Measurements from ENCODE around the gene ADAR. TPM values are rescaled to one million over a fixed set of nuclear protein-coding genes. Genes with fewer than 3 reads are reported as not detected.

The ADAR gene
- total RNA-seq, 1 experiment from 2014 or later: 168 TPM

DNA sequence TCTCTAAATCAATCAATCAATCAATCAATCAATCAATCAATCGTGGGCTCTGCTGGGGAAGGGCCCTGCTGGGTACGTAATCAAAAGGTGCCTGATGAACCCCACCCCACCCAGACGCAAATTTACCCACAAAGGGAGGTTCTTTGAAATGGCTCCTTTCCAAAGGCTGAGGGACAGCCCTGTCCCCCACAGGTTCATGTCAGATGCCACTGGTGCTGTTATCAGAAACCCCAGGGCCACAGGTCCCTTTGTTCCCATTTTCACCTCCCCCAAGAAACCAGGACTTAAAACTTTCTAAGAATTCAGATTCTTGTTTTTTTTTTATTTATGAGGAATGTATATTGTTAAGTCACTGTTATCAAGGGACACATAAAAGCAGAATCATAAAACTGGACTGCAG, 26.2 kb downstream of the ADAR start:
- intact Hi-C loops (cut with micrococcal nuclease): no loop called here
- H3K36me3 Mint-ChIP-seq (ENCODE audit: insufficient read depth, unreplicated experiment): peaks cover 77% of the 10 kb centered on the region
- no TSS peak for BruUV-seq (replicated peaks)
- H3K4me1 Mint-ChIP-seq (ENCODE audit: insufficient read depth, unreplicated experiment): no peaks in the 10 kb centered on the region
- DNase-seq (ENCODE audit: unreplicated experiment): no peak
- H3K27me3 Mint-ChIP-seq (ENCODE audit: insufficient read depth, unreplicated experiment): no peaks in the 10 kb centered on the region
- H3K9me3 Mint-ChIP-seq (ENCODE audit: unreplicated experiment): no peaks in the 10 kb centered on the region
- ChIA-PET CTCF (interaction anchor here (0.6 kb wide), 1 partner anchor 231 kb away, joined by 3 read pairs; no protein-coding TSS in a partner anchor), POLR2A (interaction anchor here (0.8 kb wide), 1 partner anchor 604 kb away, joined by 5 read pairs; the partner anchor contains the start of gene JTB)
- no peak overlapping the region for H3K27ac Mint-ChIP-seq (ENCODE audit: low read depth, unreplicated experiment)
- TF ChIP-seq, protein P1, sequence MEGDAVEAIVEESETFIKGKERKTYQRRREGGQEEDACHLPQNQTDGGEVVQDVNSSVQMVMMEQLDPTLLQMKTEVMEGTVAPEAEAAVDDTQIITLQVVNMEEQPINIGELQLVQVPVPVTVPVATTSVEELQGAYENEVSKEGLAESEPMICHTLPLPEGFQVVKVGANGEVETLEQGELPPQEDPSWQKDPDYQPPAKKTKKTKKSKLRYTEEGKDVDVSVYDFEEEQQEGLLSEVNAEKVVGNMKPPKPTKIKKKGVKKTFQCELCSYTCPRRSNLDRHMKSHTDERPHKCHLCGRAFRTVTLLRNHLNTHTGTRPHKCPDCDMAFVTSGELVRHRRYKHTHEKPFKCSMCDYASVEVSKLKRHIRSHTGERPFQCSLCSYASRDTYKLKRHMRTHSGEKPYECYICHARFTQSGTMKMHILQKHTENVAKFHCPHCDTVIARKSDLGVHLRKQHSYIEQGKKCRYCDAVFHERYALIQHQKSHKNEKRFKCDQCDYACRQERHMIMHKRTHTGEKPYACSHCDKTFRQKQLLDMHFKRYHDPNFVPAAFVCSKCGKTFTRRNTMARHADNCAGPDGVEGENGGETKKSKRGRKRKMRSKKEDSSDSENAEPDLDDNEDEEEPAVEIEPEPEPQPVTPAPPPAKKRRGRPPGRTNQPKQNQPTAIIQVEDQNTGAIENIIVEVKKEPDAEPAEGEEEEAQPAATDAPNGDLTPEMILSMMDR (IDR thresholded peaks at IDR 0.05; ENCODE audit: unreplicated experiment): no peak
- no peak overlapping the region for H3K4me3 Mint-ChIP-seq (ENCODE audit: unreplicated experiment)

DNA sequence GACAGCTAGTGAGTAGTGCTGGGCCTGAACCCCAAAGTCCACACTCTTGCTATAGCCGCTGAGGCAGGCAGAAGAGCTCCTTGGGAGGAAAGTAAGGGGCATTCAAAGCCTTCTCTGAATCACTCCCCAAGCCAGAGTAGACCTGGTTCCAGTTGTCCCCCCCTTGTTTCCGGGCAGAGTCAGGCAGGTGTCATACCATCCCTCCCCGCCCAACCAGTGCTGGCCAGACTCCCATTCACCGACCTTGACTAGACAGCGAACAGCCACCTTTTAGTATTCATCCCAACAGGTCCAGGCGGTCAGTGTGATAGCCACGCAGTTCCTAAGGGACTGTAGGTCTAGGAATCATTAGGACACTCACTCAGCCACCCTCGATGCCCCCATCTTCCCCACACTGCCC, 28.6 kb downstream of the ADAR start:
- Mint-ChIP-seq H3K27ac (ENCODE audit: low read depth, unreplicated experiment) (no peak overlapping the region), H3K36me3 (ENCODE audit: insufficient read depth, unreplicated experiment) (peaks cover 53% of the 10 kb centered on the region), H3K4me1 (ENCODE audit: insufficient read depth, unreplicated experiment) (peaks cover 8% of the 10 kb centered on the region), H3K9me3 (ENCODE audit: unreplicated experiment) (no peaks in the 10 kb centered on the region), H3K4me3 (ENCODE audit: unreplicated experiment) (no peak overlapping the region), H3K27me3 (ENCODE audit: insufficient read depth, unreplicated experiment) (peaks cover 7% of the 10 kb centered on the region)
- ChIA-PET POLR2A (interaction anchor here (1.1 to 2.6 kb wide), 4 partner anchors 12 to 27 kb away, joined by 3 to 8 read pairs (median 6); partner anchors contain the start of gene CHRNB2), CTCF (interaction anchor here (0.6 to 1.7 kb wide), 4 partner anchors 100 to 1395 kb away, joined by 3 to 5 read pairs (median 4); no protein-coding TSS in a partner anchor)
- intact Hi-C loops (cut with micrococcal nuclease): no loop called here
- no TSS peak for BruUV-seq (replicated peaks)
- no peak for DNase-seq (ENCODE audit: unreplicated experiment)
- TF ChIP-seq, protein P1 (IDR thresholded peaks at IDR 0.05; ENCODE audit: unreplicated experiment): no peak

DNA sequence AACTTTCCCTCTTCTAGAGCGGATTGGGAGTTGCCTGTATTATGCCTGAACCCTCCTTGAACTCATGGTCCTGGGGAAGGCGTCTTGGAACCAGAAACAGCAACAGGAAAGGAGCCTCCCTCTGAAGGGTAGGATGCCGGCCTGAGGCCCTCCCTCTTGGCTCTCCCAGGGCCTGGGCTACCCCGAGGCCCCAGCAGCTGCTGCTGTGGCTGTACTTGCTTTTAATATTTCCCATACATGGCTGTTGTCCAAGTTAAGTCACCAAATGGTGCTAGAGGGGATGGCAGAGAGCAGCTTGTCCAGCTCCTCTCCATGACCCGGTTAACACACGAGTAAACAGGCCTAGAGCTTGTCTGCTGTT, 29.9 kb downstream of the ADAR start:
- H3K9me3 Mint-ChIP-seq (ENCODE audit: unreplicated experiment): no peaks in the 10 kb centered on the region
- CTCF ChIA-PET: interaction anchor here (1.0 to 1.7 kb wide), 2 partner anchors 18 to 301 kb away, joined by 4 to 5 read pairs; no protein-coding TSS in a partner anchor
- no peak for DNase-seq (ENCODE audit: unreplicated experiment)
- intact Hi-C loops (cut with micrococcal nuclease): no loop called here
- POLR2A ChIA-PET: interaction anchor here (0.8 to 2.6 kb wide), 5 partner anchors 9 to 27 kb away, joined by 3 to 8 read pairs (median 3); partner anchors contain the start of gene CHRNB2
- TF ChIP-seq, protein P1 (IDR thresholded peaks at IDR 0.05; ENCODE audit: unreplicated experiment): no peak
- H3K27me3 Mint-ChIP-seq (ENCODE audit: insufficient read depth, unreplicated experiment): peaks cover 18% of the 10 kb centered on the region
- H3K27ac Mint-ChIP-seq (ENCODE audit: low read depth, unreplicated experiment): no peak overlapping the region
- BruUV-seq (replicated peaks): no TSS peak
- H3K4me3 Mint-ChIP-seq (ENCODE audit: unreplicated experiment): no peak overlapping the region
- peaks cover 8% of the 10 kb centered on the region for H3K4me1 Mint-ChIP-seq (ENCODE audit: insufficient read depth, unreplicated experiment)
- peaks cover 39% of the 10 kb centered on the region for H3K36me3 Mint-ChIP-seq (ENCODE audit: insufficient read depth, unreplicated experiment)

DNA sequence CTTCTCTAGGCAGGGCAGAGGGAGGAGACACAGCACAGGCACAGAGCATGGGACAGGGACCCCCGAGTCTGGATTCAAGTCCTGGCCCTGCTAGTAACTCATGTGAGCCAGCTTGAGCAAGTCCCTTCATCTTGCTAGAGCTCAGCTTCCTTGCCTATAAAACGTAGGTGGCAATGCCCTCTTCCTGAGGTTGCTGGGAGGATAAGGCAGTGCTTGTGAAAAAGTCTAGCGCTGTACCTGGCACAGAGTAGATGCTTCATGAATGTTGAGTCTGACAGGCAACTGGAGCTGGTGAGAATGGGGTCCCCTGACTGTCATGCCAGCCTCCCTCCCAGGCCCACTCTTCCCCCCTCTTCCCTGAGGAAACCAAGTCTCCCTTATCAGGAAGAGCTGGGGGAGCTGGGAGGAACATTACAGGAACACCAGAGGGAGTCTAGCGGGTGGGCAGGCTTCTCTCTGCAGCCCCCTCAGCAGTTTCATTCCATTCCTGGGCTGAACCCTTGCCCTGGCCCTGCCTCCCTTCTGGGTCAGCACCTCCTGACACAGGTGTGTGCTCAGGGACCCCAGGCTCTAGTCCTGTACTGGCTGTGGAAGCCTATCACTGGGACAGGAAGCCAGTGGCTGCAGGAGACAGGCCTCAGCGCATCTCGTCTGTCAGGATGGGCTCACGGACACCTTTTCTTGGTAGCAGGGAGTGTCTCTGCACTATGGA, 30.5 kb downstream of the ADAR start:
- peaks cover 8% of the 10 kb centered on the region for H3K4me1 Mint-ChIP-seq (ENCODE audit: insufficient read depth, unreplicated experiment)
- intact Hi-C loops (cut with micrococcal nuclease): no loop called here
- H3K9me3 Mint-ChIP-seq (ENCODE audit: unreplicated experiment): no peaks in the 10 kb centered on the region
- no peak overlapping the region for H3K27ac Mint-ChIP-seq (ENCODE audit: low read depth, unreplicated experiment)
- no peak overlapping the region for H3K4me3 Mint-ChIP-seq (ENCODE audit: unreplicated experiment)
- H3K36me3 Mint-ChIP-seq (ENCODE audit: insufficient read depth, unreplicated experiment): peaks cover 34% of the 10 kb centered on the region
- ChIA-PET CTCF (interaction anchor here (2.9 kb wide), 1 partner anchor 18 kb away, joined by 13 read pairs; no protein-coding TSS in a partner anchor), POLR2A (interaction anchor here (0.8 to 2.6 kb wide), 4 partner anchors 9 to 18 kb away, joined by 3 to 8 read pairs (median 4); partner anchors contain the start of gene CHRNB2)
- DNase-seq (ENCODE audit: unreplicated experiment): no peak
- BruUV-seq (replicated peaks): no TSS peak
- TF ChIP-seq, protein P1 (IDR thresholded peaks at IDR 0.05; ENCODE audit: unreplicated experiment): no peak
- H3K27me3 Mint-ChIP-seq (ENCODE audit: insufficient read depth, unreplicated experiment): peaks cover 18% of the 10 kb centered on the region

All from MCF 10A (cell line).